ENCODE results near the gene SPPL2A. TPM values are rescaled to one million over a fixed set of nuclear protein-coding genes. Genes with fewer than 3 reads are reported as not detected.
"Not testable (repeated sequence)": the region's sequence is repeated elsewhere in the genome, so short reads cannot be mapped to it uniquely, and the experiment has no call there.

SPPL2A gene
- total RNA-seq, 1 donor from 2014 or later: 156 TPM

DNA sequence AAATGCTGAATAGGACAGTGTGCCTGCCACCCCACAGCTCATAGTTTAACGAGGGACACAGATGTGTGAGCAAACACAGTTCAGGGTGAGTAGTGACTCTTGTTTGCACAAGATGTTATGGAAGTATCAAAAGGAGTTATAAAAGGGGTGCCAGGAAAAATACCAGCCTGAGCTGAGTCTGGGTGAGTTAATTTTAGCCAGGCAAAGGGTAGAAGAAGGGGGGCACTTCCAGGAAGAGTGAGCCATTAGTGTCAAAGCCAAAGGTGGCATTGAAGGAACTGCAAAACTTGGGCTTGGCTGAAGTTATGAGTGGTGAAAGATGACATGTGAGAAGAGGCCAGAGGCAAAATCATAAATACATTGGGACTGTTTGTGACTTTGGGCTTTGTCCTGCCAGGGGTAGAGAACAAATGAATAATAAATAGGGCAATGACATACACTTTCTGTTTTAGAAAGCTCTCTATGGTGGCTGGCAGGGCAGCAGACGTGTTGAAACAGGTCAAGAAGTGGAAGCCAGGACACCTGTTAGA lies 1.9 kb upstream of the SPPL2A start:
- peak; percentile 35 for DNase-seq (ENCODE audit: low read depth)

DNA sequence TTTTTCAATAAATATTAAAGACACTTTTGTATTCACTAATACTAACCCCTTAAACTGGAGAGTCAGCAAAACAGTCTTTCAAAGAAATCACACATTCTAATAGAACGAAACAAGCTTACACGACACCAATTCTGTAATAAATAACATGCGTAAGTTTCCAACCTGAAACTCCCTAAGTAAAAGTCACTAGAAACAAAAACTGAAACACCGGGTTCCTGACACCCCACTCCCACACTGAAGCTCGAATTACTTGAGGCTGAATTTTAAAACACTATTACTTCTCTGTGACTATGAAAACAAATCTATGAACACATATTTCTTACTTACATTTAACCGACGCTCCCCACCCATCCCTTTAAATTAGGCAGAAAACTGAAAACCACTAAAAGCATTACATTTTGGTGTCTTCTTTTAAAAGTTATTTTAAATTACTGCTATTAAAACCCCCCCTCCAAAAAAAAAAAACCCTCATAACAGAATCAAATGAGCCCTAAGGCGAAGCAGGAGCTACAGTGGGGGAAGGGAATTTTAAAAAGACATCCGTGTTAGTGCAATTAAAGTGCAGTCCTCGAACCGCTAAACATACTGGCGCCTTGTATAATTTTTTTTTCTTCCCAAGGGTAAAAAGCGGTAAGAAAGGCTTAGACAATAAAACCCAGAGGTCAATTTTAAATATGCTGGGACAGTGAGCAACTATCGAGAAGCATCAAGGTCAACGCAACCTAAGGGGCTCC lies 878 bp downstream of the SPPL2A start:
- peak; percentile 18 for DNase-seq (ENCODE audit: low read depth)

DNA sequence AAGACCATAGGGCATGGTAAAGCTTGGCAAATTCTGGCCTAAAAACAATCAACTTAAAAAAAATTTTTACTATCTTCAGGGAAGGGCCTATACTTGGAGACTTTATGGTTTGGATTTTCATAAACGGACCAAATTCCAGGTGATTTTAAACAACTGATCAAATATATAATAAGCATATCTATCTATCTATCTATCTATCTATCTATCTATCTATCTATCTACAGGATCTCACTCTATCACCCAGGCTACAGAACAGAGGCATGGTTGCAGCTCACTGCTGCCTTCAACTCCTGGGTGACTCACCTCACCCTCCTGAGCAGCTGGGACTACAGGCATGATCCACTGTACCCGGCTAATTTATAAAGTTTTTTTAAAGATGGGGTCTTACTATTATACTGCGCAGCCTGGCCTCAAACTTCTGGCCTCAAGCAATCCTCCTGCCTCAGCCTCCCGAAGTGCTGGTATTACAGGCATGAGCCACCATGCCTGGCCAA lies 6.7 kb downstream of the SPPL2A start:
- peak; percentile 22 for DNase-seq (ENCODE audit: low read depth)

DNA sequence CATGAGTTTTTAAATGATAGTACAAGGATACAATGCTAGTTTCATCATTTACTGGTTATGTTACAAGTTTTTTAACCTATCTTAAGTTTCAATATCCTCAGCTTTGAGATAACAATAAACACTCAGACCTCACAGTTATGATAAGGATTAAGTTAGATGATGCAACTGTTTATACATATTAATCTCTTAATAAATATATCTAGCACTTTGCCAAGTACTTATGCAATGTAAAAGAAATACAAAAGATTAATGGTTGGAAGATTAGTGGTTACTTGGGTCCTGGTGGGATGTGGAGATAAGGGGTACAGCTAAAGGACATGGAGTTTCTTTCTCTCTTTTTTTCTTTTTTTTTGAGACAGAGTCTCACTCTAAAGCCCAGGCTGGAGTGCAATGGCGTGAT lies 12.0 kb downstream of the SPPL2A start:
- no peak for DNase-seq (ENCODE audit: low read depth)

DNA sequence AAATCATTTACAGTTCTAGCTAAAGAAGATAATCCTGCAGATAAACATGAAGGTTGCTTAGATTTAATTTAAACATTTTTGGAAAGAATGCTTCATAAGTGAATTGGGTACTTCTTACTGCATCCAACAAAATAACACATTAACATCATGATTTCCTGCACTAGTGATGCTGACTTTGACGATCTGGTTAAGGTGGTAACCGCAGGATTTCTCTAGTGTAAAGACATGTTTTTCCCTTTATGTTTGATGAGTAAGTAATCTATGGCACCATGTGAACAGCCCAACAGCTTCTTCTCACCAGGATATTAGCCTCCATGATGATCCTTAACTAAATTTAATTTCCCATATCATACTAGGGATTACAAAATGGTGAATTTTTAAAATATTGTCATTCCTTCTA lies 14.1 kb downstream of the SPPL2A start:
- no peak for DNase-seq (ENCODE audit: low read depth)

DNA sequence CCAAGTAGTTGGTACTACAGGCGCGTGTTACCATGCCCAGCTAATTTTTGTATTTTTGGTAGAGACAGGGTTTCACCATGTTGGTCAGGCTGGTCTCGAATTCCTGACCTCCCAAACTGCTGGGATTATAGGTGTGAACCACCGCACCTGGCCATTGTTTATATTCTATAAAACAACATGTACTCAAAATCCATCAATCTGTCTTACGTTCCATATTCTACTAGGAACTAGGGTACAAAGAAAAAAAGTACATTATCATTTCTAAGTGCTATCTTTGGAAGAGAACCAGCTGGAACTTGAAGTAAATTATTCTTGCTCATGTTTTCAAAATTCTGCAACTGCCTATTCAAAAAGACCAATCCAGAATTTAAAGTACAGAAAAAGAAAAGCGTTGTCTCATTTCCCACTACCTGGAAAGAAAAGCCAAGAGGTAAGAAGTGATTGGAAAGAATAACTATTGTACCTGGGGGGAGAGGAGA lies 15.2 kb downstream of the SPPL2A start:
- no peak for DNase-seq (ENCODE audit: low read depth)

DNA sequence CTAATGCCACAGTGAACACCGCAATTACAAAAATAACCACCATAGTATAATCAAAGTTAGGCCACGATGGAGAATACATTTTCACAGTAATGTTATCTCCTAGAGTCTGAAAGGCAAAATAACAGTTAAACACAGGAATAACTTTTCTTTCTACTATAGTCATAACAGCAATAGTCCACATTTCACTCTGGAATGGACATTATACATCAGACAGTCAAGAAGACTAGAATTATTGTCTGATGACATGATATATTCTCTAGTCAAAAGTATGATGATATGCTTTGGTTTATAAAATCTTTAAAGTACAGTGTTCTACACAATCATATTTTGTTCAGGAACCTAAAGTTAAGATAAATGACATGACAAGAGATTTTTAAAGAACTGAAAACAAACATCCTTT lies 18.0 kb downstream of the SPPL2A start:
- DNase-seq (ENCODE audit: low read depth): no peak

DNA sequence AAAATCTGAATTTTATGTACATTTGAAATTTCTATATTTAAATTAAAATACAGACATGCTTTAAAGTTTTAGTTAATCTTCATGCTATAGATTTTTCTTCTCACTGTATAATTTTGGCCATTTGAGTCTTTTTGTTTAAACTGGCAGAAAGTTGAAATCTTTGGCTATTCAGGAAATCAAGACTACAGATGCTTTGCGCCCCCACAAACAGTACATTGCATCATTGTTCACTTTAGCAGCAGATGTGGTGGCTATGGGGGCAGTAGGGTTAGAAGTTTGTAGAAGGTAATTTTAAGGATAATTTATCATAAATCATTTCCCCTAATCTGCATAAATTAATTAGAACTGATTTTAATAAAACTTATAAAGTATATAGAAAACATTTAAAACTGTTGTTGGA lies 20.9 kb downstream of the SPPL2A start:
- no peak for DNase-seq (ENCODE audit: low read depth)

DNA sequence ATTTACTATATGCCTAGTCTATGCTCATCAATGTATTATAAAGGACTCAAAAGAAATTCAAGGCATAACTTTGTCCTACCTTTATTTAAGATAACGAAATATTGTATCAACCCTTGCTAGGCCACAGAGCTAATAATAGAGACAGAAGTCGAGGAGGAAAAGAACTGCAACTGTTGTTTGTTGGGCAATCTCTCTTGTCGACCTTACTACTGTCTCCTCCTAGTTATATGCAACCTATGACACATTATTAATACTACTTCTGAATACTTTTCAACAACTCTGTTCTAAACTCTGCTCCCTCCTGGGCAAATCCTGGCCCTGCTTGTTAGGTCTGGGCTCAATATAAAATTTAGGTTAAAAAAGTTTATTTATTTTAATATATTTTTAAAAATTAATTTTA lies 24.6 kb downstream of the SPPL2A start:
- DNase-seq (ENCODE audit: low read depth): no peak

DNA sequence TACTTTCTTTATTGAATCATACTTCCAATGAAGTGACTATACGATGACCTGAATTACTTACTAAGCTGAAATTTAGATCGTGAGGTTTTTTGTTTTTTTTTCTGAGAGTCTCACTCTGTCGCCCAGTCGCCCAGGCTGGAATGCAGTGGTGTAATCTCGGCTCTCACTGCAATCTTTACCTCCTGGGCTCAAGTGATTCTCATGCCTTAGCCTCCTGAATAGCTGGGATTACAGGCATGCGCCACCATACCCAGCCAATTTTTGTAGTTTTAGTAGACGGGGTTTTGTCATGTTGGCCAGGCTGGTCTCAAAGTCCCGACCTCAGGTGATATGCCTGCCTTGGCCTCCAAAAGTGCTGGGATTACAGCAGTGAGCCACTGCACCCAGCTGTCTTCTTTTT lies 28.7 kb downstream of the SPPL2A start:
- DNase-seq (ENCODE audit: low read depth): no peak

DNA sequence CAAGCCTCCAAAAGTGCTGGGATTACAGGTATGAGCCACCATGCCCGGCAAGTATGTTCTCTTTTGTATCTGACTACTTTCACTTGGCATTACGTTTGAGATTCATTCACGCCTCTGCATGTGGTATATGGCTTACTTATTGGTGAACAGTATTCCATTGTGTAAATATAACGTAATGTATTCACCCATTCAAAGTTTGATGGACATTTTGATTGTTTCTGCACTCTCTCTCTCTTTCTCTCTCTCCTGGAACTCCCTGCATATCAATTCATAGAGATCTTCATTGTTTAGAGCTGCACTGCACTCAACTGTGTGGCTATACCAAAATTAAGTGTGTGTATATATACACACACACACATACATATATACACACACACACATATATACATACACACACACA lies 30.4 kb downstream of the SPPL2A start:
- DNase-seq (ENCODE audit: low read depth): no peak

DNA sequence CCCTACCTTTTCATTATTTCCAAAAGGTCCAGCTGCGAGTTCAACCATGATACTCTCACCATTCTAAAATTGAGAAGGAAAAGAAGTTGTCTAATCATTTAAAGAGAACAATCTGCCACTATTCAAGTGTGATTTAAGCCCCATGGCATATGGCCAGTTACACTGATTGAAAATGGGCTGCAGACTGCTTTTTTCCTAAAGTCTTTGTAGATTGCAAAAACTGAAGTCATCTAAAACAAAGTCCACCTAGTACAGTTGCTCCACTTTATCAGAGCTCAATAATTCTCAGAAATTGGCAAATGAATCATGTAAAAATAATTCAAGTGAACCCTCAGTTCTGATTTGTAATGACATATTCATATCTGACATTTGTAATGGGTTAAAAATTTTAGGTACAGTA lies 39.2 kb downstream of the SPPL2A start:
- DNase-seq (ENCODE audit: low read depth): no peak

DNA sequence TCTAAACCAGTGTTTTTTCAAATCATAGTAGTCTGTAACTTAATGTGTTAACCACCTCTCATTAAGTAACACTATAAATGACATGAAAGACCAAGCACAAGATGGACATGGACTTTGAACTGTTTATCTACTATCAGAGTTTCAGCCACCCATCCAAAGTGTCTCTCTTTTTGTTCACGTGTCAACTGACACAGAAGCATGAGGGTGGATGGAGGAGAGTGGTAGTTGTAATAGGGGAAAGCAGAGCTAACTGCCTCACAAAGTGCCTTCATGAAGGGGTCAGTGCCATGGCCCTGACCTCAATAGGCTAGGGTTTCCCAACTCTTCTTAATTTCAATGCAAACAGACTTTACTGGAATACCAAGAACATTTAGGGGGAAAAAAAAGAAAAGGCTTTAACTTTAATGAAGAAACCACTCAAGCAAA lies 46.8 kb downstream of the SPPL2A start:
- no peak for DNase-seq (ENCODE audit: low read depth)

DNA sequence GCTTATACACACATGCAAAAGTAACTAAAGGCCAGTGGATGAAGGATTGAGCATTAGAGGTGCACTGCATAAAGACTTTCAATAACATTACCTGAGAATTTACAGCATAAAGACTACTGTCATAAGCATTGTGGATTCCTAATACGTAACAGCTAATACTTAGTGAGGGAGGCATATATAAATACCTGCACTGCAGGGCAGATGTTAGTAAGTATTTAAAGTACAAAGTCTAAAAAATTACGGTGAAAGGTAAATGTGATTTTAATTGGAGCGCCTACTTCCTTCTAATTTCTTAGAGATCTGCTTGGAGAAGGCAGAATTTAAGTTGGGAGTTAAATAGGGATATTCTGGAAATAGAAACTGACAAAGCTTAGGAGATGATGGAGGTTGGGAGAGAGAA lies 53.5 kb downstream of the SPPL2A start:
- no peak for DNase-seq (ENCODE audit: low read depth)

DNA sequence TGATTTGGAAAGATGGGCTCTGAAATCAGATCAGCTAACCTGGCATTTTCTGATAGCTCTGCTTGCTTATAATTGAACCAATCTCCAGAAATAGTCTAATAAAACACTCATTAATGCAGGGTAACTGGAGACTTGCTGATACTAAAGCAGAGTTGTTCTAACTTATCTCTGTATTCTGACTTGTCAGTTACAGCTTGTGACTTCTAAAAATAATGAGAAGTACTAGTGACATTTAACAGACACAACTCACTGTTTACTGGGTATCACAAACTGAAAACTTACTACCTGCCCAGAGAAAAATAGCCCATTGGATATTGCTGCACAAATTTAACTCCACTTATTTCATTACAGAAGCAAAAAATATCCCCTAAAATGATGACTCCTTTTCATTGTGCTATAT lies 54.9 kb downstream of the SPPL2A start:
- DNase-seq (ENCODE audit: low read depth): no peak

DNA sequence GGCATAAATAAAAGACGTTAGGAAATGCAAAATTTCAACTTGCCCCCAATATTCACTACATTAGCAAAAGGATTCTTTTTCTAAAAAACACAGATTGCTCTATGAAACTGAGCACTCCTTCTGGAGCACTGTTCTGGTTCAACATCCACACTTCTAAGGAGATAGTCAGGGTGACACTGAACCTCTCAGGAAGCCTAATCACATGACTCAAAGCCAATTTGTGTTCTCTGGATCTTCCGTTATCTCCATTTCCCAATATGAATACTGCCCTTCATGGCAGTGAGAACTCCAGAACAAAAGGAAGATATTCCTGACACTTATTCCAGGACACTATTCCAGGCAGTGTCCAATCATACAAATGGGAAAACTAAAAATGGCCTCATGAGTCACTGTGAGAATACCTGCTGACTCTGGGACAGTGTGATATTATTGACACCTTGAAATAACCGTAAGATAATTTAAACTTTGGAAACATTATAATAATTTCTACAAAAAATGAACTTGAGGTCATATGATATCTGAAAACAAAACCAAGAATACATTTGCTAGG lies 57.6 kb downstream of the SPPL2A start:
- DNase-seq (ENCODE audit: low read depth): no peak

DNA sequence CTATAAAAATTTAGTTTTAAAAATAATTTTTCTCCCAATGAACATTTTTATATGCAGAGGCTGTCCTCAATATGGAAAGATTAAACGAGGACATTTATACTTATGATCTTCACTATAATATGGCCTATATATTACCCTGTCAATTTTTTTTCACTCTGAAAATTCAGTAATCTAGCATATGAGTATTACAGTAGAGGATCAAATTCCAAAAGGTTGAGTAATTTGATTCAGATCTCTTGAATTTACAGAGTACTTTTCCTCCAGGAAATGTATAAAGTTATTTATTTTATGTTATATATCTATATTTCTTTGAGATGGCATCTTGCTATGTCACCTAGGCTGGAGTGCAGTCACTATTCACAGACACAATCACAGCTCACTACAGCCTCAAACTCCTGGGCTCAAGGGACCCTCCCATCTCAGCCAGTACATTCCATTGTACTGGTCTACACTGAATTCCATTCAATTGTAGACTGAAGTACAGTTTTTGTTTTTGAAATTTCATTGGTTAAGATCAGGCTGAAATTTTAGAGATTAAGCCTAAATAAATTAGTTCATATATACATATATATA lies 62.7 kb downstream of the SPPL2A start:
- DNase-seq (ENCODE audit: low read depth): no peak

DNA sequence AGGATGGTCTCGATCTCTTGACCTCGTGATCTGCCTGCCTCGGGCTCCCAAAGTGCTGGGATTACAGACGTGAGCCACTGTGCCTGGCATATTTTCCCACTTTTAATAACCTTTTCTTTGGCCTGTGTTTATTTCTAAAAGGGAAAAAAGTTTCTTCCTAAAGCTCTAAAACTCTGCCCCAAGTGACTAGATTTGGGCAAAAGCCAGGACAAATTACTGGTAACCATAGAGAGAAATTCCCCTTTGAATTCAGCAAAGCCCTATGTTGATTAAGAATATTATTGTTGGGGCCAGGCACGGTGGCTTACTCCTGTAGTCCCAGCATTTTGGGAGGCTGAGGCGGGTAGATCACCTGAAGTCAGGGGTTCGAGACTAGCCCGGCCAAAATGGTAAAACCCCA lies 67.4 kb downstream of the SPPL2A start:
- no peak for DNase-seq (ENCODE audit: low read depth)

DNA sequence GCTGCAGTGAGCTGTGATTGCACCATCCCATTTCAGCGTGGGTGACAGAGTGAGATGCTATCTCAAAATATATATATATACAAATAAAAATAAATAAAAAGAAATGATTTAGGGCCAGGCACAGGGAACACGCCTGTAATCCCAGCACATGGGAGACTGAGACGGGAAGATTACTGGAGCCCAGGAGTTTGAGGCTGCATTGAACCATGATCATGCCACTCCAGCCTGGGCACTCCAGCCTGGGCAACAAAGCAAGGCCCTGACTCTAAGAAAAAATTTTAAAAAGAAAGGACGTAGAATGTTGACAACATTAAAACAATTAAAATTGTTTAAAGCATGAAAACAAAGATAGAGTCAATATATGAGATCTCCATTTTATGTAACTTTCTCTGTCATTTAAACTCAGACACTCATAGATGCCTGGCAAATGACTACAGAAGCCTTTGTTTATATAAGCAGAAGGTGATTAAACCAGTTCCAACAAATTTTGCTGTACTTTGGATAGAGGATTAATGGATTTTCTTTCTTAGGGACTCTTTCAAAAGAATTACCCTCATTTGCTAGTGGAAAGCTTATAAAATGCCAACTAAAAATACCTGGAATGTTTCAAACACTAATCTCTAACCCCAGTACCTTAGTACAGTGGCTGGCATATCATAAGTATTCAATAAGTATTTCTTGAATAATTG lies 68.3 kb downstream of the SPPL2A start:
- DNase-seq (ENCODE audit: low read depth): no peak

DNA sequence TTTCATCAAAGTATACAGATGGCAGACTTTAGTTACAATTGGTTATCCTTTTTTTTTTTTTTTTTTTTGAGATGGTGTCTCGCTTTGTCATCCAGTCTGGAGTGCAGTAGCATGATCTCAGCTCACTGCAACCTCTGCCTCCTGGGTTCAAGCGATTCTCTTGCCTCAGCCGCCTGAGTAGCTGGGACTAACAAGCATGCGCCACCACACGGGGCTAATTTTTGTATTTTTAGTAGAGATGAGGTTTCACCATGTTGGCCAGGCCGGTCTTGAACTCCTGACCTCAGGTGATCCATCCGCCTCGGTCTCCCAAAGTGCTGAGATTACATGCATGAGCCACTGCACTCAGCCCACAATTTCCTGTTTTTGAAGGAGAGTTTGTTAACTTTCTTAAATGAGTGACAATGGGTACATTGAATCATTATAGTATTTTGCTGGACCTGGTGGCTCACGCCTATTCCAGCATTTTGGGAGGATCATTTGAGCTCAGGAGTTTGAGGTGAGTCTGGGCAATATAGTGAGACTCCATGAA lies 70.8 kb downstream of the SPPL2A start:
- not testable (repeated sequence) for DNase-seq (ENCODE audit: low read depth)

DNA sequence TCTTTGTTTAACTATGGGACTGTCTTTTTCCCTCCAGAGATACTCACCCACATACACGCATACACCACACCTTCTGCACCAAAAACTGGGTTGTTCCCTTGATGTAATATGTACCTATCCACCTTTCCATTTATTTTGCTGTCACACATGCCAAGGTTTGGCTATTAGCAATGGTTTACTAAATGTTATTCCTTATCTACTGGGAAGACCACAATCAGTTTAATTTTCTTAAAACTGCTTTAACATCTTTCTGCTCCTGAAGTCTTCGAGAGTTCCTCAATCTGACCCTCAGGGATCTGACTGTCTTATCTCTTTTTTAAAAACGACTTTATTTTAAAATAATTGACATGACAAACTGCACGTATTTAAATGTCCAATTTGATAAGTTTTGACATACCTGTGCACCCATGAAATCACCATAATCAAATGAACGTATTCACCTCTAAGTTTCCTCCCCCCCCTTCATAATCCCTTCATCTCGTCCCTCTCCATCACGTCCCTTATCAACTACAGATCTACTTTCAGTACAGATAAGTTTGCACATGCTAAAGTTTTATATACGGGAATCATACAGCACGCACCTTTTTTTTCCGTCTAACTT lies 78.1 kb downstream of the SPPL2A start:
- no peak for DNase-seq (ENCODE audit: low read depth)

Data from myocyte (in vitro differentiated cells).